HCT116 (cell line): ENCODE results near the gene TMEM132C. TPM values are rescaled to one million over a fixed set of nuclear protein-coding genes. Genes with fewer than 3 reads are reported as not detected.

Experiments used
- ATAC-seq: fragments of 200-7000 bp; cut with Tn5 transposase; 2 replicates; pipeline ENCODE4 v1.9.1; 2020; ENCODE audit warnings: mild to moderate bottlenecking, moderate library complexity
- BruUV-seq: library from RNA; stranded (reverse); fragments of 400-500 nt; replicated peaks from 2 replicates; lab custom pipeline; 2021; lab: Mats Ljungman, UMichigan
- CTCF ChIA-PET: fragments of 300-600 bp; sonication (Branson Sonifier 250); formaldehyde crosslinking; loops from one replicate; lab custom pipeline; 2021; ENCODE audit warnings: antibody characterized with exemption; lab: Charles Lee
- POLR2A ChIA-PET: fragments of 300-600, 350-600 bp; sonication (Branson Sonifier 250); formaldehyde crosslinking; loops from one replicate; lab custom pipeline; 2021; ENCODE audit warnings: antibody characterized with exemption; lab: Charles Lee
- RAD21 ChIA-PET, 2 experiments: fragments of 300-600 bp; sonication (Branson Sonifier 250); formaldehyde crosslinking; loops; one replicate each; lab custom pipeline; 2023; ENCODE audit warnings: low total read pairs in 2 of 2; ENCODE audit not compliant: uncharacterized antibody in 2 of 2, unreplicated experiment in 2 of 2, low non-redundant PET in 1 of 2; lab: Charles Lee
- DNase-seq: peaks from one replicate; pipeline ENCODE4 v3.0.0-alpha.2; 2010; ENCODE audit warnings: low read depth, low spot score
- H2AFZ ChIP-seq: fragments of 200-600 bp; shearing (Covaris generic), sonication (generic); 2 replicates; pipeline ENCODE4 v1.6.1; 2017; ENCODE audit warnings: low read depth, mixed run types, mixed read lengths, antibody characterized with exemption, low read length; ENCODE audit not compliant: poor library complexity, severe bottlenecking
- H3K27ac ChIP-seq: 2 replicates; pipeline ENCODE4 v1.5.1; 2012; ENCODE audit warnings: low read depth, low read length
- H3K27me3 ChIP-seq: fragments of 200-600 bp; sonication (generic); 2 replicates; pipeline ENCODE4 v1.6.1; 2016; ENCODE audit warnings: mixed run types, low read length, mixed read lengths; ENCODE audit not compliant: insufficient read depth
- H3K36me3 ChIP-seq, 2 experiments: fragments of 200-500 bp in 1 of 2; fragments of 200-600 bp in 1 of 2; sonication (Bioruptor generic) in 1 of 2; sonication (generic) in 1 of 2; 2 replicates each; pipeline versions ENCODE4 v1.5.1 to v1.6.1; 2014 to 2016; ENCODE audit warnings: low read length in 2 of 2, inconsistent platforms in 1 of 2, mixed read lengths in 1 of 2, mixed run types in 1 of 2; ENCODE audit not compliant: insufficient read depth in 2 of 2, control insufficient read depth in 1 of 2
- H3K4me1 ChIP-seq, 2 experiments: fragments of 200-600 bp in 1 of 2; sonication (generic) in 1 of 2; 2 replicates each; pipeline versions ENCODE4 v1.5.1 to v1.6.1; 2012 to 2017; ENCODE audit warnings: low read length in 2 of 2, inconsistent platforms in 1 of 2, mild to moderate bottlenecking in 1 of 2, mixed read lengths in 1 of 2, mixed run types in 1 of 2, moderate library complexity in 1 of 2; ENCODE audit not compliant: insufficient read depth in 2 of 2, control insufficient read depth in 1 of 2
- H3K4me2 ChIP-seq: fragments of 200-600 bp; sonication (generic); 2 replicates; pipeline ENCODE4 v1.6.1; 2017; ENCODE audit warnings: mixed run types, low read length, mixed read lengths
- H3K4me3 ChIP-seq, 2 experiments: fragments of 200-600 bp in 1 of 2; sonication (generic) in 1 of 2; replicated peaks in 1 of 2; 2 replicates each; pipeline ENCODE4 v1.5.1; 2011 to 2016; ENCODE audit warnings: low read length in 2 of 2, control low read depth in 1 of 2, low read depth in 1 of 2, mild to moderate bottlenecking in 1 of 2, mixed read lengths in 1 of 2, mixed run types in 1 of 2
- H3K79me2 ChIP-seq: fragments of 200-600 bp; sonication (generic); 2 replicates; pipeline ENCODE4 v1.6.1; 2017; ENCODE audit warnings: mild to moderate bottlenecking, mixed run types, low read length, moderate library complexity, mixed read lengths; ENCODE audit not compliant: insufficient read depth
- H3K9ac ChIP-seq: fragments of 200-600 bp; sonication (generic); 2 replicates; pipeline ENCODE4 v1.6.1; 2016; ENCODE audit warnings: low read length, mixed read lengths
- H3K9me2 ChIP-seq: fragments of 200-600 bp; sonication (generic), shearing (Covaris generic); 2 replicates; pipeline ENCODE4 v1.6.1; 2017; ENCODE audit warnings: mixed run types, mild to moderate bottlenecking, moderate library complexity; ENCODE audit not compliant: insufficient read depth
- H3K9me3 ChIP-seq, 2 experiments: fragments of 200-500 bp in 1 of 2; fragments of 200-600 bp in 1 of 2; sonication (Bioruptor generic) in 1 of 2; sonication (generic) in 1 of 2; 2 replicates each; pipeline ENCODE4 v1.6.1; 2014 to 2017; ENCODE audit warnings: low read length in 2 of 2, mixed read lengths in 2 of 2, inconsistent platforms in 1 of 2, low read depth in 1 of 2, mild to moderate bottlenecking in 1 of 2, mixed run types in 1 of 2, moderate library complexity in 1 of 2; ENCODE audit not compliant: control insufficient read depth in 1 of 2, insufficient read depth in 1 of 2
- H4K20me1 ChIP-seq: fragments of 200-600 bp; sonication (generic), shearing (Covaris generic); 2 replicates; pipeline ENCODE4 v1.6.1; 2017; ENCODE audit warnings: mixed run types, mild to moderate bottlenecking, moderate library complexity; ENCODE audit not compliant: insufficient read depth
- CEBPB ChIP-seq: IDR thresholded peaks from 2 replicates; pipeline ENCODE4 v1.6.1; 2012; ENCODE audit warnings: low read depth
- EZH2phosphoT487 ChIP-seq: fragments of 200-600 bp; IDR thresholded peaks from 2 replicates; pipeline ENCODE4 v1.6.1; 2018; ENCODE audit warnings: antibody characterized with exemption, borderline replicate concordance
- FOSL1 ChIP-seq: IDR thresholded peaks from 2 replicates; pipeline ENCODE4 v1.6.1; 2012; ENCODE audit warnings: low read depth
- JUND ChIP-seq: IDR thresholded peaks from 2 replicates; pipeline ENCODE4 v1.6.1; 2012
- RAD21 ChIP-seq: IDR thresholded peaks from 2 replicates; pipeline ENCODE4 v1.6.1; 2012; ENCODE audit warnings: low read depth, mild to moderate bottlenecking
- SRF ChIP-seq: IDR thresholded peaks from 2 replicates; pipeline ENCODE4 v1.6.1; 2012; ENCODE audit warnings: low read depth
- TCF7L2 ChIP-seq: IDR thresholded peaks from 2 replicates; pipeline ENCODE4 v1.7.0; 2011; ENCODE audit warnings: borderline replicate concordance, inconsistent platforms; ENCODE audit not compliant: insufficient read depth, insufficient read length; ENCODE audit errors: extremely low read depth
- ZFX ChIP-seq: fragments of 450-650 bp; IDR thresholded peaks from 2 replicates; pipeline ENCODE4 v1.6.1; 2017
- ZNF274 ChIP-seq: fragments of 200-500 bp; sonication (Bioruptor generic); IDR thresholded peaks from 2 replicates; pipeline ENCODE4 v1.6.1; 2014; ENCODE audit warnings: mild to moderate bottlenecking, low read depth, low read length, inconsistent platforms
- intact Hi-C: fragments of 100-400 bp; cut with micrococcal nuclease; formaldehyde crosslinking; loops from 2 replicates; pipeline ENCODE4 v1.10.0; 2022
- total RNA-seq: library from RNA; stranded (reverse); gene quantifications from one replicate; pipeline ENCODE4 v1.2.1, GENCODE V29; 2021; ENCODE audit not compliant: unreplicated experiment
- TF ChIP-seq, protein P1 (sequence below): IDR thresholded peaks from 2 replicates; pipeline ENCODE4 v1.6.1; 2012; ENCODE audit warnings: low read depth
- TF ChIP-seq, protein P2 (sequence below): IDR thresholded peaks from 2 replicates; pipeline ENCODE4 v1.6.1; 2011; ENCODE audit warnings: mild to moderate bottlenecking, low read length, moderate library complexity; ENCODE audit not compliant: insufficient replicate concordance; ENCODE audit errors: extremely low read depth
- TF ChIP-seq, protein P3 (sequence below), 3 experiments: fragments of 200-600 bp in 1 of 3; sonication (generic) in 1 of 3; IDR thresholded peaks in 2 of 3; conservative IDR thresholded peaks in 1 of 3; 2 replicates each; pipeline ENCODE4 v1.5.1; 2012 to 2017; ENCODE audit warnings: low read depth in 2 of 3, low read length in 2 of 3, antibody characterized with exemption in 1 of 3, borderline replicate concordance in 1 of 3, control low read depth in 1 of 3, mild to moderate bottlenecking in 1 of 3, mixed read lengths in 1 of 3, mixed run types in 1 of 3, moderate library complexity in 1 of 3; ENCODE audit not compliant: insufficient read depth in 1 of 3

TMEM132C gene
- total RNA-seq, 1 experiment from 2014 or later: not detected

- TF ChIP-seq, protein P1, sequence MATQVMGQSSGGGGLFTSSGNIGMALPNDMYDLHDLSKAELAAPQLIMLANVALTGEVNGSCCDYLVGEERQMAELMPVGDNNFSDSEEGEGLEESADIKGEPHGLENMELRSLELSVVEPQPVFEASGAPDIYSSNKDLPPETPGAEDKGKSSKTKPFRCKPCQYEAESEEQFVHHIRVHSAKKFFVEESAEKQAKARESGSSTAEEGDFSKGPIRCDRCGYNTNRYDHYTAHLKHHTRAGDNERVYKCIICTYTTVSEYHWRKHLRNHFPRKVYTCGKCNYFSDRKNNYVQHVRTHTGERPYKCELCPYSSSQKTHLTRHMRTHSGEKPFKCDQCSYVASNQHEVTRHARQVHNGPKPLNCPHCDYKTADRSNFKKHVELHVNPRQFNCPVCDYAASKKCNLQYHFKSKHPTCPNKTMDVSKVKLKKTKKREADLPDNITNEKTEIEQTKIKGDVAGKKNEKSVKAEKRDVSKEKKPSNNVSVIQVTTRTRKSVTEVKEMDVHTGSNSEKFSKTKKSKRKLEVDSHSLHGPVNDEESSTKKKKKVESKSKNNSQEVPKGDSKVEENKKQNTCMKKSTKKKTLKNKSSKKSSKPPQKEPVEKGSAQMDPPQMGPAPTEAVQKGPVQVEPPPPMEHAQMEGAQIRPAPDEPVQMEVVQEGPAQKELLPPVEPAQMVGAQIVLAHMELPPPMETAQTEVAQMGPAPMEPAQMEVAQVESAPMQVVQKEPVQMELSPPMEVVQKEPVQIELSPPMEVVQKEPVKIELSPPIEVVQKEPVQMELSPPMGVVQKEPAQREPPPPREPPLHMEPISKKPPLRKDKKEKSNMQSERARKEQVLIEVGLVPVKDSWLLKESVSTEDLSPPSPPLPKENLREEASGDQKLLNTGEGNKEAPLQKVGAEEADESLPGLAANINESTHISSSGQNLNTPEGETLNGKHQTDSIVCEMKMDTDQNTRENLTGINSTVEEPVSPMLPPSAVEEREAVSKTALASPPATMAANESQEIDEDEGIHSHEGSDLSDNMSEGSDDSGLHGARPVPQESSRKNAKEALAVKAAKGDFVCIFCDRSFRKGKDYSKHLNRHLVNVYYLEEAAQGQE: no peak
- TF ChIP-seq, protein P2, sequence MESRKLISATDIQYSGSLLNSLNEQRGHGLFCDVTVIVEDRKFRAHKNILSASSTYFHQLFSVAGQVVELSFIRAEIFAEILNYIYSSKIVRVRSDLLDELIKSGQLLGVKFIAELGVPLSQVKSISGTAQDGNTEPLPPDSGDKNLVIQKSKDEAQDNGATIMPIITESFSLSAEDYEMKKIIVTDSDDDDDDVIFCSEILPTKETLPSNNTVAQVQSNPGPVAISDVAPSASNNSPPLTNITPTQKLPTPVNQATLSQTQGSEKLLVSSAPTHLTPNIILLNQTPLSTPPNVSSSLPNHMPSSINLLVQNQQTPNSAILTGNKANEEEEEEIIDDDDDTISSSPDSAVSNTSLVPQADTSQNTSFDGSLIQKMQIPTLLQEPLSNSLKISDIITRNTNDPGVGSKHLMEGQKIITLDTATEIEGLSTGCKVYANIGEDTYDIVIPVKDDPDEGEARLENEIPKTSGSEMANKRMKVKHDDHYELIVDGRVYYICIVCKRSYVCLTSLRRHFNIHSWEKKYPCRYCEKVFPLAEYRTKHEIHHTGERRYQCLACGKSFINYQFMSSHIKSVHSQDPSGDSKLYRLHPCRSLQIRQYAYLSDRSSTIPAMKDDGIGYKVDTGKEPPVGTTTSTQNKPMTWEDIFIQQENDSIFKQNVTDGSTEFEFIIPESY: no peak
- TF ChIP-seq EZH2phosphoT487 (no peak), SRF (no peak), ZNF274 (no peak)
- TF ChIP-seq, all 23 proteins: peak for 0
Measured at GRCh38 chr12:128694445-128694844, 427.5 kb downstream of the TMEM132C start (continued).

DNA sequence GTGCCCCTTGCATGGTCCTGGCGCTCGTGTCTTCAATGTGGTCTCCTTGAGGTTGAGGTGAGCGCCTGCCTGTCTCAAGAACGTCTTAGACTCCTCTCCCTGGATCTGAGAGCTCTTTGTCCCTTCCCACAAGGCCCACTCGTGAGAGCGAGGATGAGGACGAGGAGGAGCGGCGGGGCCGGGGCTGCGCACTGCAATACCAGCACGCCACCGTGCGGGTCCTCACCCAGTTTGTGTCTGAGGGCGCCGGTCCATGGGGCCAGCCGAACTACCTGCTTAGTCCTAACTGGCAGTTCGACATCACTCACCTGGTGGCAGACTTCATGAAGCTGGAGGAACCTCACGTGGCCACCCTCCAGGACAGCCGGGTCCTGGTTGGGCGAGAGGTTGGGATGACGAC is 428.7 kb downstream of the TMEM132C start:
- Histone ChIP-seq H3K9me2 (no peaks in the 10 kb centered on the region), H3K27me3 (no peaks in the 10 kb centered on the region), H3K4me3 (no peak overlapping the region), H3K9ac (no peak overlapping the region), H3K9me3 (no peaks in the 10 kb centered on the region; a peak in 2 of 4 replicates), H3K36me3 (no peaks in the 10 kb centered on the region), H3K79me2 (no peaks in the 10 kb centered on the region), H3K4me1 (no peaks in the 10 kb centered on the region), H4K20me1 (no peaks in the 10 kb centered on the region), H3K27ac (no peak overlapping the region), H2AFZ (no peak overlapping the region), H3K4me2 (no peak overlapping the region)
- ATAC-seq (no peak), DNase-seq (no peak)
- BruUV-seq: no TSS peak
- RAD21 ChIA-PET: no interaction called here
- POLR2A ChIA-PET: no interaction called here
- CTCF ChIA-PET: no interaction called here
- TF ChIP-seq ZNF274 (no peak), FOSL1 (no peak), CEBPB (no peak), TCF7L2 (no peak), EZH2phosphoT487 (no peak), RAD21 (no peak), ZFX (no peak), JUND (no peak)
- TF ChIP-seq, protein P3, sequence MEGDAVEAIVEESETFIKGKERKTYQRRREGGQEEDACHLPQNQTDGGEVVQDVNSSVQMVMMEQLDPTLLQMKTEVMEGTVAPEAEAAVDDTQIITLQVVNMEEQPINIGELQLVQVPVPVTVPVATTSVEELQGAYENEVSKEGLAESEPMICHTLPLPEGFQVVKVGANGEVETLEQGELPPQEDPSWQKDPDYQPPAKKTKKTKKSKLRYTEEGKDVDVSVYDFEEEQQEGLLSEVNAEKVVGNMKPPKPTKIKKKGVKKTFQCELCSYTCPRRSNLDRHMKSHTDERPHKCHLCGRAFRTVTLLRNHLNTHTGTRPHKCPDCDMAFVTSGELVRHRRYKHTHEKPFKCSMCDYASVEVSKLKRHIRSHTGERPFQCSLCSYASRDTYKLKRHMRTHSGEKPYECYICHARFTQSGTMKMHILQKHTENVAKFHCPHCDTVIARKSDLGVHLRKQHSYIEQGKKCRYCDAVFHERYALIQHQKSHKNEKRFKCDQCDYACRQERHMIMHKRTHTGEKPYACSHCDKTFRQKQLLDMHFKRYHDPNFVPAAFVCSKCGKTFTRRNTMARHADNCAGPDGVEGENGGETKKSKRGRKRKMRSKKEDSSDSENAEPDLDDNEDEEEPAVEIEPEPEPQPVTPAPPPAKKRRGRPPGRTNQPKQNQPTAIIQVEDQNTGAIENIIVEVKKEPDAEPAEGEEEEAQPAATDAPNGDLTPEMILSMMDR (IDR thresholded peaks at IDR 0.05 in 2 of 3, conservative IDR thresholded peaks at IDR 0.05 in 1 of 3; ENCODE audit: borderline replicate concordance in 1 of 3, insufficient read depth in 1 of 3, low read depth in 2 of 3, low read length in 2 of 3): no peak
- intact Hi-C loops: no loop called here
